Activated naive CD8-positive, alpha-beta T cell treated with anti-CD3 and anti-CD28 coated beads, Interleukin-2, amount 50 U/mL, for 16 hours (primary cell): ENCODE data around the gene HOXA10.

ENCODE experiments used
- DNase-seq: peaks from one replicate; pipeline ENCODE4 v3.0.0-alpha.2; 2020; ENCODE audit warnings: low read depth, low spot score

HOXA10 gene

GRCh38 chr7:27191833-27192545 is 17.9 kb upstream of the HOXA10 start:
- no peak for DNase-seq

- DNase-seq, result no peak
These were observed 17.1 kb upstream of the HOXA10 start for GRCh38 chr7:27191161-27191731.

GRCh38 chr7:27189997-27190748 is 16.1 kb upstream of the HOXA10 start:
- no peak for DNase-seq

- DNase-seq, result no peak
These were observed 15.3 kb upstream of the HOXA10 start for GRCh38 chr7:27189295-27189996.

GRCh38 chr7:27188386-27189294 is 14.5 kb upstream of the HOXA10 start:
- DNase-seq, result no peak

- DNase-seq, result no peak
These were observed 13.6 kb upstream of the HOXA10 start for GRCh38 chr7:27187475-27188385.

GRCh38 chr7:27186668-27187474 is 12.8 kb upstream of the HOXA10 start:
- DNase-seq, result no peak

- DNase-seq, result no peak
These were observed 11.9 kb upstream of the HOXA10 start for GRCh38 chr7:27185854-27186667.

GRCh38 chr7:27185013-27185853 is 11.1 kb upstream of the HOXA10 start, which contains the start of gene HOXA11:
TSS of gene HOXA11 (minus strand) at chr7:27185232. CDS start at chr7:27185144, 88 bp downstream.
- DNase-seq, result no peak

GRCh38 chr7:27184337-27185012 is 10.4 kb upstream of the HOXA10 start:
- no peak for DNase-seq

GRCh38 chr7:27183682-27184336 is 9.7 kb upstream of the HOXA10 start:
- no peak for DNase-seq

GRCh38 chr7:27182861-27183681 is 9.0 kb upstream of the HOXA10 start:
- no peak for DNase-seq

GRCh38 chr7:27182285-27182841 is 8.2 kb upstream of the HOXA10 start:
- DNase-seq, result no peak

GRCh38 chr7:27181795-27182275 is 7.7 kb upstream of the HOXA10 start:
- DNase-seq, result no peak
